Neuronal stem cell (in vitro differentiated cells): Measurements from ENCODE around the gene RNLS.

Source experiments
- DNase-seq: peaks from one replicate; pipeline ENCODE4 v3.0.0-alpha.2; 2013; ENCODE audit warnings: low spot score
- H2AFZ ChIP-seq: one replicate; pipeline ENCODE4 v1.6.1; 2013; ENCODE audit warnings: mild to moderate bottlenecking, low read length, inconsistent platforms
- H2AK5ac ChIP-seq: 2 replicates; pipeline ENCODE4 v1.6.1; 2013; ENCODE audit warnings: low read depth, mild to moderate bottlenecking, inconsistent platforms, low read length, moderate library complexity, mixed read lengths
- H2BK120ac ChIP-seq: 2 replicates; pipeline ENCODE4 v1.6.1; 2013; ENCODE audit warnings: low read depth, mild to moderate bottlenecking, inconsistent platforms, low read length, moderate library complexity, mixed read lengths
- H2BK12ac ChIP-seq: one replicate; pipeline ENCODE4 v1.6.1; 2013; ENCODE audit warnings: low read length, inconsistent platforms
- H2BK15ac ChIP-seq: 2 replicates; pipeline ENCODE4 v1.6.1; 2013; ENCODE audit warnings: mild to moderate bottlenecking, low read length, inconsistent platforms, mixed read lengths
- H2BK5ac ChIP-seq: one replicate; pipeline ENCODE4 v1.6.1; 2013; ENCODE audit warnings: inconsistent platforms, mild to moderate bottlenecking, low read length, moderate library complexity
- H3K14ac ChIP-seq: one replicate; pipeline ENCODE4 v1.6.1; 2013; ENCODE audit warnings: low read length, inconsistent platforms
- H3K18ac ChIP-seq: 2 replicates; pipeline ENCODE4 v1.6.1; 2013; ENCODE audit warnings: low read length, inconsistent platforms
- H3K23ac ChIP-seq: 2 replicates; pipeline ENCODE4 v1.6.1; 2013; ENCODE audit warnings: low read depth, mild to moderate bottlenecking, mixed read lengths, low read length, inconsistent platforms; ENCODE audit not compliant: poor library complexity
- H3K27ac ChIP-seq: replicated peaks from 3 replicates; pipeline ENCODE4 v1.5.1; 2013; ENCODE audit warnings: low read length, inconsistent platforms
- H3K27me3 ChIP-seq, 3 experiments: 2 replicates each; pipeline ENCODE4 v1.6.1; 2013; ENCODE audit warnings: low read length in 3 of 3, mild to moderate bottlenecking in 2 of 3, inconsistent platforms in 1 of 3, low read depth in 1 of 3, mixed read lengths in 1 of 3, moderate library complexity in 1 of 3; ENCODE audit not compliant: control insufficient read depth in 3 of 3, insufficient read depth in 3 of 3
- H3K36me3 ChIP-seq, 2 donors: replicated peaks in 1 of 2; 2 replicates each; pipeline ENCODE4 v1.6.1; 2013; ENCODE audit warnings: low read length in 2 of 2; ENCODE audit not compliant: control insufficient read depth in 2 of 2, insufficient read depth in 2 of 2
- H3K4ac ChIP-seq: 2 replicates; pipeline ENCODE4 v1.6.1; 2013; ENCODE audit warnings: inconsistent platforms, mild to moderate bottlenecking, low read length, moderate library complexity
- H3K4me1 ChIP-seq, 2 donors: 1 replicate in 1 of 2; 2 replicates in 1 of 2; pipeline ENCODE4 v1.6.1; 2013; ENCODE audit warnings: low read length in 2 of 2, low read depth in 1 of 2; ENCODE audit not compliant: control insufficient read depth in 2 of 2, insufficient read depth in 1 of 2
- H3K4me2 ChIP-seq: one replicate; pipeline ENCODE4 v1.6.1; 2013; ENCODE audit warnings: mild to moderate bottlenecking, low read length, inconsistent platforms; ENCODE audit not compliant: insufficient read depth, poor library complexity, severe bottlenecking
- H3K4me3 ChIP-seq, 2 donors: 2 replicates each; pipeline ENCODE4 v1.5.1; 2013; ENCODE audit warnings: low read length in 2 of 2, mild to moderate bottlenecking in 2 of 2, inconsistent platforms in 1 of 2, moderate library complexity in 1 of 2
- H3K79me1 ChIP-seq: one replicate; pipeline ENCODE4 v1.6.1; 2013; ENCODE audit warnings: low read depth, mild to moderate bottlenecking, inconsistent platforms, low read length, moderate library complexity
- H3K9ac ChIP-seq: one replicate; pipeline ENCODE4 v1.6.1; 2013; ENCODE audit warnings: mild to moderate bottlenecking, low read depth, low read length, inconsistent platforms; ENCODE audit not compliant: poor library complexity
- H3K9me3 ChIP-seq, 2 donors: replicated peaks in 1 of 2; 2 replicates each; pipeline versions ENCODE3 to v1.6.1; 2013; ENCODE audit warnings: low read length in 2 of 2, mild to moderate bottlenecking in 2 of 2, inconsistent platforms in 1 of 2, low read depth in 1 of 2, mixed read lengths in 1 of 2, moderate library complexity in 1 of 2; ENCODE audit not compliant: control insufficient read depth in 2 of 2, insufficient read depth in 1 of 2
- H4K8ac ChIP-seq: one replicate; pipeline ENCODE4 v1.6.1; 2013; ENCODE audit warnings: low read depth, mild to moderate bottlenecking, inconsistent platforms, low read length, moderate library complexity
- H4K91ac ChIP-seq: one replicate; pipeline ENCODE4 v1.6.1; 2013; ENCODE audit warnings: low read length, low read depth, mild to moderate bottlenecking, inconsistent platforms; ENCODE audit not compliant: poor library complexity
- WGBS, 2 donors: extraction: QIAGEN DNeasy Blood & Tissue Kit; methylation state at CpG; one replicate each; pipeline ENCODE4 v1.1.7; 2013; ENCODE audit warnings: missing lambda C conversion rate in 2 of 2, mixed read lengths in 1 of 2; ENCODE audit not compliant: insufficient read length in 2 of 2, insufficient replicate concordance in 1 of 2; ENCODE audit errors: extremely low coverage in 2 of 2; 5-methylcytosine and 5-hydroxymethylcytosine counted together

Gene RNLS

GRCh38 chr10:88316292-88316861 is 266.7 kb downstream of the RNLS start:
- Histone ChIP-seq H2BK15ac (no peak overlapping the region), H4K91ac (no peak overlapping the region), H3K9me3 (peaks cover 3 to 5% of the 10 kb centered on the region in 2 donors), H3K18ac (no peak overlapping the region), H4K8ac (no peak overlapping the region), H2AK5ac (no peak overlapping the region), H3K4me3 (no peak overlapping the region), H3K23ac (no peak overlapping the region), H3K14ac (no peak overlapping the region), H2BK5ac (no peak overlapping the region), H2BK120ac (no peak overlapping the region), H3K36me3 (no peaks in the 10 kb centered on the region), H3K4ac (no peak overlapping the region), H3K79me1 (no peaks in the 10 kb centered on the region), H3K9ac (no peak overlapping the region), H2AFZ (no peak overlapping the region), H3K27me3 (no peaks in the 10 kb centered on the region), H3K27ac (no peak overlapping the region), H2BK12ac (no peak overlapping the region), H3K4me2 (no peak overlapping the region), H3K4me1 (no peaks in the 10 kb centered on the region)
- no CpG with 5 or more reads among the region's 4 CpGs for WGBS, 2 donors
- DNase-seq = no peak

- no peak overlapping the region for H2AK5ac ChIP-seq
- no peak overlapping the region for H3K4ac ChIP-seq
- no peaks in the 10 kb centered on the region for H3K79me1 ChIP-seq
- H3K4me2 ChIP-seq = no peak overlapping the region
- no peak overlapping the region for H2BK12ac ChIP-seq
- no peak overlapping the region for H2BK120ac ChIP-seq
- no peak overlapping the region for H3K27ac ChIP-seq
- H3K4me1 ChIP-seq = no peaks in the 10 kb centered on the region
- no peak overlapping the region for H4K91ac ChIP-seq
- H3K23ac ChIP-seq = no peak overlapping the region
- H3K18ac ChIP-seq = no peak overlapping the region
- H2BK5ac ChIP-seq = no peak overlapping the region
- no peak overlapping the region for H3K4me3 ChIP-seq
- H3K27me3 ChIP-seq = no peaks in the 10 kb centered on the region
- no peaks in the 10 kb centered on the region for H3K36me3 ChIP-seq
- no CpG with 5 or more reads among the region's 3 CpGs for WGBS, 2 donors
- no peak overlapping the region for H4K8ac ChIP-seq
- H2BK15ac ChIP-seq = no peak overlapping the region
- H3K9ac ChIP-seq = no peak overlapping the region
- no peak overlapping the region for H3K14ac ChIP-seq
- DNase-seq = no peak
- no peak overlapping the region for H2AFZ ChIP-seq
- peaks cover 3 to 5% of the 10 kb centered on the region in 2 donors for H3K9me3 ChIP-seq
Observed at GRCh38 chr10:88315755-88316154, 267.4 kb downstream of the RNLS start.

GRCh38 chr10:88314362-88314761 is 268.8 kb downstream of the RNLS start:
- Histone ChIP-seq H3K79me1 (no peaks in the 10 kb centered on the region), H3K4me1 (no peaks in the 10 kb centered on the region), H2BK5ac (no peak overlapping the region), H3K18ac (no peak overlapping the region), H3K4me2 (no peak overlapping the region), H3K4me3 (no peak overlapping the region), H2BK15ac (no peak overlapping the region), H3K14ac (no peak overlapping the region), H4K91ac (no peak overlapping the region), H2BK120ac (no peak overlapping the region), H3K4ac (no peak overlapping the region), H4K8ac (no peak overlapping the region), H3K27me3 (no peaks in the 10 kb centered on the region), H2AK5ac (no peak overlapping the region), H3K23ac (no peak overlapping the region), H3K36me3 (no peaks in the 10 kb centered on the region), H2BK12ac (no peak overlapping the region), H3K27ac (no peak overlapping the region), H3K9ac (no peak overlapping the region), H2AFZ (no peak overlapping the region), H3K9me3 (peaks cover 3 to 5% of the 10 kb centered on the region in 2 donors)
- WGBS, 2 donors = no CpG with 5 or more reads among the region's 2 CpGs
- DNase-seq = no peak

GRCh38 chr10:88313878-88314277 is 269.2 kb downstream of the RNLS start:
- H4K8ac ChIP-seq = no peak overlapping the region
- no peak overlapping the region for H2BK120ac ChIP-seq
- no peak overlapping the region for H3K23ac ChIP-seq
- no peak overlapping the region for H3K27ac ChIP-seq
- no peak for DNase-seq
- peaks cover 1% of the 10 kb centered on the region in 2 donors for H3K9me3 ChIP-seq
- no peak overlapping the region for H3K9ac ChIP-seq
- H3K27me3 ChIP-seq = no peaks in the 10 kb centered on the region
- no peak overlapping the region for H2BK12ac ChIP-seq
- no peak overlapping the region for H2AFZ ChIP-seq
- no peaks in the 10 kb centered on the region for H3K36me3 ChIP-seq
- no peak overlapping the region for H3K18ac ChIP-seq
- no peak overlapping the region for H4K91ac ChIP-seq
- H2AK5ac ChIP-seq = no peak overlapping the region
- no peak overlapping the region for H3K4me2 ChIP-seq
- H3K4me3 ChIP-seq = no peak overlapping the region
- no peak overlapping the region for H2BK5ac ChIP-seq
- no CpG with 5 or more reads among the region's 1 CpG for WGBS, 2 donors
- H2BK15ac ChIP-seq = no peak overlapping the region
- H3K4me1 ChIP-seq = no peaks in the 10 kb centered on the region
- no peak overlapping the region for H3K4ac ChIP-seq
- H3K14ac ChIP-seq = no peak overlapping the region
- no peaks in the 10 kb centered on the region for H3K79me1 ChIP-seq
